Right atrium auricular region (tissue), 2 donors: Measurements from ENCODE around the gene CNEP1R1. TPM values are rescaled to one million over a fixed set of nuclear protein-coding genes. Genes with fewer than 3 reads are reported as not detected.

Experiments used
- DNase-seq: peaks from one replicate; pipeline ENCODE4 v3.0.0-alpha.2; 2019; ENCODE audit warnings: low spot score
- H3K27ac ChIP-seq, 2 donors: fragments of 200-600 bp; sonication (generic); 1 replicate in 1 of 2; 2 replicates in 1 of 2; pipeline ENCODE4 v1.5.1; 2016 to 2019
- H3K27me3 ChIP-seq, 2 donors: fragments of 200-600 bp; sonication (generic); one replicate each; pipeline versions ENCODE4 v1.5.1 to v1.6.0; 2017 to 2019
- H3K36me3 ChIP-seq: fragments of 200-600 bp; sonication (generic); one replicate; pipeline ENCODE4 v1.5.1; 2016
- H3K4me1 ChIP-seq, 2 donors: fragments of 200-600 bp; sonication (generic); one replicate each; pipeline versions ENCODE4 v1.5.1 to v1.6.0; 2017 to 2019
- H3K4me3 ChIP-seq, 2 donors: fragments of 200-600 bp; sonication (generic); 1 replicate in 1 of 2; 2 replicates in 1 of 2; pipeline ENCODE4 v1.5.1; 2017 to 2019; ENCODE audit warnings: mild to moderate bottlenecking in 1 of 2, moderate library complexity in 1 of 2
- H3K9me3 ChIP-seq, 2 donors: fragments of 200-600 bp; sonication (generic); one replicate each; pipeline ENCODE4 v1.5.1; 2019
- total RNA-seq, 2 donors: library from RNA; depleted of rRNA; stranded (reverse); fragments of >200 nt; gene quantifications; one replicate each; pipeline ENCODE4 v1.1.0, GENCODE V29; 2016
- TF ChIP-seq, protein P1 (sequence below), 2 donors: fragments of 200-600 bp; sonication (generic); IDR thresholded peaks; one replicate each; pipeline ENCODE4 v1.5.1; 2019; ENCODE audit warnings: antibody characterized with exemption in 2 of 2

CNEP1R1 gene
- total RNA-seq, 2 donors from 2014 or later, result 11.6 to 13.3 TPM

GRCh38 chr16:50040018-50040417 lies 15.0 kb downstream of the CNEP1R1 start:
- no peak overlapping the region for H3K27ac ChIP-seq
- H3K27me3 ChIP-seq, result no peaks in the 10 kb centered on the region
- H3K36me3 ChIP-seq, result peaks cover 18% of the 10 kb centered on the region
- H3K4me1 ChIP-seq, result no peaks in the 10 kb centered on the region
- H3K4me3 ChIP-seq, result no peak overlapping the region
- TF ChIP-seq, protein P1, sequence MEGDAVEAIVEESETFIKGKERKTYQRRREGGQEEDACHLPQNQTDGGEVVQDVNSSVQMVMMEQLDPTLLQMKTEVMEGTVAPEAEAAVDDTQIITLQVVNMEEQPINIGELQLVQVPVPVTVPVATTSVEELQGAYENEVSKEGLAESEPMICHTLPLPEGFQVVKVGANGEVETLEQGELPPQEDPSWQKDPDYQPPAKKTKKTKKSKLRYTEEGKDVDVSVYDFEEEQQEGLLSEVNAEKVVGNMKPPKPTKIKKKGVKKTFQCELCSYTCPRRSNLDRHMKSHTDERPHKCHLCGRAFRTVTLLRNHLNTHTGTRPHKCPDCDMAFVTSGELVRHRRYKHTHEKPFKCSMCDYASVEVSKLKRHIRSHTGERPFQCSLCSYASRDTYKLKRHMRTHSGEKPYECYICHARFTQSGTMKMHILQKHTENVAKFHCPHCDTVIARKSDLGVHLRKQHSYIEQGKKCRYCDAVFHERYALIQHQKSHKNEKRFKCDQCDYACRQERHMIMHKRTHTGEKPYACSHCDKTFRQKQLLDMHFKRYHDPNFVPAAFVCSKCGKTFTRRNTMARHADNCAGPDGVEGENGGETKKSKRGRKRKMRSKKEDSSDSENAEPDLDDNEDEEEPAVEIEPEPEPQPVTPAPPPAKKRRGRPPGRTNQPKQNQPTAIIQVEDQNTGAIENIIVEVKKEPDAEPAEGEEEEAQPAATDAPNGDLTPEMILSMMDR (IDR thresholded peaks at IDR 0.05), result no peak
- no peaks in the 10 kb centered on the region for H3K9me3 ChIP-seq
- DNase-seq, result no peak

DNA sequence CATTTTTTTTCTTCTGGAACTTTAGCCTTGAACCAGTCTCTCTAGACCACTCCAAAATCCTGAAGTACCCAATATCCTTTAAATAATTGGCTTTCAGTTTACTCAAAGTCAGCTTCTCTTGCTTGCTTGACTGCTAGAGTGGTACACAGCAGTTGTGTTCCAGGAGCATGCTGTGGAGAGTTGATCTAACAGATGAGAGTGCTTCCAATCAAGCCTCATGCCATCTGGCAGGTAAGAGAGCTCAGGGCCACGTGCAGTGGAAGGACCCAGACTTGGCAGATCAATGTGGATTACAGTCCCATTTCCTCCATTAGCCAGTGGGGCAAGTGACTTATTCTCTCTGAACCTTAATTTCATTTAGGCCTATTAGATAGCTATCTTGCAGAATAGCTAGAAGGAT lies 15.7 kb downstream of the CNEP1R1 start:
- H3K4me3 ChIP-seq, result no peak overlapping the region
- DNase-seq, result no peak
- H3K4me1 ChIP-seq, result no peaks in the 10 kb centered on the region
- TF ChIP-seq, protein P1 (IDR thresholded peaks at IDR 0.05), result no peak
- no peaks in the 10 kb centered on the region for H3K9me3 ChIP-seq
- H3K27me3 ChIP-seq, result no peaks in the 10 kb centered on the region
- H3K27ac ChIP-seq, result no peak overlapping the region
- peaks cover 17% of the 10 kb centered on the region for H3K36me3 ChIP-seq

DNA sequence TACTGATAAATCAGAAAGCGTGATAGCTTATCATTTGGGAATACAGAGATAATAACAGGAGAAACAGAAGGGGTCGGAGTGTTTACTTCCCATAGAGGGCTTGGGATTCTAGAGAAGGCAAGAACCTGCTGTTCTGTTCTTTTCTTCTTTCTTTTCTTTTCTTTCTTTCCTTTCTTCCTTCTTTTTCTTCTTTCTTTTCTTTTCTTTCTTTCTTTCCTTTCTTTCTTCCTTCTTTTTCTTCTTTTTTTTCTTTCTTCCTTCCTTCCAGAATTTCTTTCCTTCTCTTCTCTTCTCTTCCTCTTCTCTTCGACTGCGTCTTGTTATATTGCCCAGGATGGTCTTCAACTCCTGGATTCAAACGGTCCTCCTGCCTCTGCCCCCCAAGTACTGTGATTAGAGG lies 18.3 kb downstream of the CNEP1R1 start:
- Histone ChIP-seq H3K27me3 (no peaks in the 10 kb centered on the region), H3K4me3 (no peak overlapping the region), H3K4me1 (no peaks in the 10 kb centered on the region), H3K9me3 (no peaks in the 10 kb centered on the region), H3K36me3 (no peaks in the 10 kb centered on the region), H3K27ac (no peak overlapping the region)
- TF ChIP-seq, protein P1 (IDR thresholded peaks at IDR 0.05), result no peak
- DNase-seq, result no peak

GRCh38 chr16:50045412-50045811 lies 20.4 kb downstream of the CNEP1R1 start:
- no peak for DNase-seq
- no peaks in the 10 kb centered on the region for H3K4me1 ChIP-seq
- no peaks in the 10 kb centered on the region for H3K27me3 ChIP-seq
- H3K4me3 ChIP-seq, result no peak overlapping the region
- TF ChIP-seq, protein P1 (IDR thresholded peaks at IDR 0.05), result no peak
- H3K27ac ChIP-seq, result no peak overlapping the region
- no peaks in the 10 kb centered on the region for H3K9me3 ChIP-seq
- no peaks in the 10 kb centered on the region for H3K36me3 ChIP-seq

GRCh38 chr16:50046853-50047252 lies 21.8 kb downstream of the CNEP1R1 start:
- Histone ChIP-seq H3K36me3 (no peaks in the 10 kb centered on the region), H3K27me3 (no peaks in the 10 kb centered on the region), H3K27ac (no peak overlapping the region), H3K9me3 (no peaks in the 10 kb centered on the region), H3K4me1 (no peaks in the 10 kb centered on the region), H3K4me3 (no peak overlapping the region)
- TF ChIP-seq, protein P1 (IDR thresholded peaks at IDR 0.05), result no peak
- DNase-seq, result no peak

GRCh38 chr16:50047864-50048263 lies 22.8 kb downstream of the CNEP1R1 start:
- H3K9me3 ChIP-seq, result no peaks in the 10 kb centered on the region
- no peaks in the 10 kb centered on the region for H3K27me3 ChIP-seq
- H3K4me3 ChIP-seq, result no peak overlapping the region
- H3K36me3 ChIP-seq, result no peaks in the 10 kb centered on the region
- no peak for DNase-seq
- H3K4me1 ChIP-seq, result no peaks in the 10 kb centered on the region
- TF ChIP-seq, protein P1 (IDR thresholded peaks at IDR 0.05), result no peak
- H3K27ac ChIP-seq, result no peak overlapping the region
